ENCODE results near the gene IL18BP. TPM values are rescaled to one million over a fixed set of nuclear protein-coding genes. Genes with fewer than 3 reads are reported as not detected.

IL18BP gene
- total RNA-seq, 1 experiment from 2014 or later, result 5.1 TPM

DNA sequence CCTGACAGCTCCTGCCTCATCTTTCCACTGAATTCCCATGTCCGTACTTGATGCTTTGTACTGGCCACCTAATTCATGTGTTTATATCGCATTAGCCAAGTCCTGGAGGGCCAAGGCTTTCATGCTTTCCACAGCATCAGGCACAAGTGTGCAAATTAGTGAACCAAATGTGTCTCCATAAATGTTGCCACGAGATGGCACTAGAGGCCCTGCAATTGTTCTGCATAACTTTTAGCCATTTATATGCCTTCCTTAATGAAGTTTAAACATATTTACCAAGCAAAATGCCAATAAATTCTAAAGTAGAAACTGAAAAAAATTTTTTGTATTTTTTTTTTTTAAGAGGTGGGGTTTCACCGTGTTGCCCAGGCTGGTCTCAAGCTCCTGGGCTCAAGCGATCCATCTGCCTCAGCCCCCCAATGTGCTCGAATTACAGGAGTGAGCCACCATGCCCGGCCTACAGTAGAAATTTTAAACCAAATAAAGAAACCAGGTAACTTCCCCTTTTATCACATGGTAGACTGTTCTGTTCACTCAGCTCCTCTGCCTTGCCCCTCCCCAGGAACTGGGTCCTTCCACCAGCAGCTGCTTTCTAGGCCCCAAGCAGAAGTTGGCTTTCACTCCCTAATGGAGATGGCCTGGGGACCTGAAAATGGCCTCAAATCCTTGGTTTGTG, 20.8 kb upstream of the IL18BP start:
- TF ChIP-seq, protein P1, sequence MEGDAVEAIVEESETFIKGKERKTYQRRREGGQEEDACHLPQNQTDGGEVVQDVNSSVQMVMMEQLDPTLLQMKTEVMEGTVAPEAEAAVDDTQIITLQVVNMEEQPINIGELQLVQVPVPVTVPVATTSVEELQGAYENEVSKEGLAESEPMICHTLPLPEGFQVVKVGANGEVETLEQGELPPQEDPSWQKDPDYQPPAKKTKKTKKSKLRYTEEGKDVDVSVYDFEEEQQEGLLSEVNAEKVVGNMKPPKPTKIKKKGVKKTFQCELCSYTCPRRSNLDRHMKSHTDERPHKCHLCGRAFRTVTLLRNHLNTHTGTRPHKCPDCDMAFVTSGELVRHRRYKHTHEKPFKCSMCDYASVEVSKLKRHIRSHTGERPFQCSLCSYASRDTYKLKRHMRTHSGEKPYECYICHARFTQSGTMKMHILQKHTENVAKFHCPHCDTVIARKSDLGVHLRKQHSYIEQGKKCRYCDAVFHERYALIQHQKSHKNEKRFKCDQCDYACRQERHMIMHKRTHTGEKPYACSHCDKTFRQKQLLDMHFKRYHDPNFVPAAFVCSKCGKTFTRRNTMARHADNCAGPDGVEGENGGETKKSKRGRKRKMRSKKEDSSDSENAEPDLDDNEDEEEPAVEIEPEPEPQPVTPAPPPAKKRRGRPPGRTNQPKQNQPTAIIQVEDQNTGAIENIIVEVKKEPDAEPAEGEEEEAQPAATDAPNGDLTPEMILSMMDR (IDR thresholded peaks at IDR 0.05; ENCODE audit: unreplicated experiment), result peak; percentile 67
- H3K27ac Mint-ChIP-seq (ENCODE audit: low read depth, unreplicated experiment), result no peak overlapping the region
- no peak overlapping the region for H3K4me3 Mint-ChIP-seq (ENCODE audit: unreplicated experiment)
- H3K9me3 Mint-ChIP-seq (ENCODE audit: unreplicated experiment), result no peaks in the 10 kb centered on the region
- intact Hi-C loops (cut with micrococcal nuclease), result loop anchor here (1.0 to 10.0 kb wide), 4 partner anchors 205 to 453 kb away; no protein-coding TSS in a partner anchor
- POLR2A ChIA-PET, result interaction anchor here (0.7 to 1.5 kb wide), 7 partner anchors 8 to 453 kb away, joined by 3 to 4 read pairs (median 3); partner anchors contain the start of genes RNF121 and XNDC1N
- DNase-seq (ENCODE audit: unreplicated experiment), result peak; percentile 66
- CTCF ChIA-PET, result interaction anchor here (0.6 to 4.6 kb wide), 58 partner anchors 9 to 715 kb away, joined by 3 to 57 read pairs (median 4); partner anchors contain the start of genes CLPB and IL18BP
- BruUV-seq (replicated peaks), result no TSS peak
- no peaks in the 10 kb centered on the region for H3K4me1 Mint-ChIP-seq (ENCODE audit: insufficient read depth, unreplicated experiment)
- peaks cover 27% of the 10 kb centered on the region for H3K36me3 Mint-ChIP-seq (ENCODE audit: insufficient read depth, unreplicated experiment)
- H3K27me3 Mint-ChIP-seq (ENCODE audit: insufficient read depth, unreplicated experiment), result no peaks in the 10 kb centered on the region

DNA sequence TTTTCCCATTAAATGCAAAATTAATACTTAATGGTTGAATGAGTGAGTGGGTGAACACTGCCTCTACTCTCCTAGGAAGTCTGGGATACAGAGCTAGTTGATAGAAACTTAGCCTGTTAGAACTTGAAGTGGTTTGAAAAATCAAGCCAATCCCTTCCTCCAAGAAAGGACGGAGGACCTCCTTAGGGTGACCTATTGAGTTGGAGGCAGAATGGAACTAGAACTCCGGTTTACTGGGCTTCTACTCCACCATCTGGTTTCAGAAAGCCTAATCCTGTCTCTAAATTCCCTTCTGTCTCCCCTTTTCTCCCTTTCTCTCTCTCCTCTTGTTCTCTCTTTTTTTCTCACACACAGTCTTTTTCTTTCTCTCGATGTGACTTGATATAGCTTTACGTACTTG, 19.6 kb upstream of the IL18BP start:
- Mint-ChIP-seq H3K9me3 (ENCODE audit: unreplicated experiment) (no peaks in the 10 kb centered on the region), H3K36me3 (ENCODE audit: insufficient read depth, unreplicated experiment) (peaks cover 27% of the 10 kb centered on the region), H3K27ac (ENCODE audit: low read depth, unreplicated experiment) (no peak overlapping the region), H3K27me3 (ENCODE audit: insufficient read depth, unreplicated experiment) (no peaks in the 10 kb centered on the region), H3K4me1 (ENCODE audit: insufficient read depth, unreplicated experiment) (no peaks in the 10 kb centered on the region), H3K4me3 (ENCODE audit: unreplicated experiment) (no peak overlapping the region)
- no TSS peak for BruUV-seq (replicated peaks)
- POLR2A ChIA-PET, result interaction anchor here (1.0 to 1.5 kb wide), 2 partner anchors 50 to 452 kb away, joined by 3 read pairs; partner anchors contain the start of genes RNF121 and XNDC1N
- CTCF ChIA-PET, result interaction anchor here (0.6 to 4.6 kb wide), 20 partner anchors 8 to 468 kb away, joined by 3 to 57 read pairs (median 12); partner anchors contain the start of gene IL18BP
- intact Hi-C loops (cut with micrococcal nuclease), result loop anchor here (5.0 to 10.0 kb wide), 2 partner anchors 258 to 436 kb away; no protein-coding TSS in a partner anchor
- no peak for DNase-seq (ENCODE audit: unreplicated experiment)
- TF ChIP-seq, protein P1 (IDR thresholded peaks at IDR 0.05; ENCODE audit: unreplicated experiment), result no peak

DNA sequence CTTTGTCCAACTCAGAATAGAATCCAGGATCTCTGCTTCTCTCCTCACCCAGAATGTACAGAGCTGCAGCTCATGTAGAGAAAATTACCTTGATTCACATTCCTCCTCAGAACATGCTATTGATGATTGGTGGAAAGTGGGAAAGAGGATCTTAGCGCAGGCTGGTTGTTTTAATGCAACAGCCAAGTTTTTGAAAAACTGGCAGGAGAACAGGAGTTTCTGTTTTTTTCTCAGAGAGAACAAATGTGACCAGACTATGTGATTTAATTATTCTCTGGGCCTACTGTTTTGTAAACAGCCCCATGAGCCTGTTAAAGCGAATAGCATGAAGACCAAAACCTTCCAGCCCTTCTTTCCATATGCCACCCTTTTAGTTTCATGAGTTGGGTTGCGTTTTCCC, 19.1 kb upstream of the IL18BP start:
- CTCF ChIA-PET, result interaction anchor here (0.6 to 4.6 kb wide), 8 partner anchors 11 to 468 kb away, joined by 4 to 57 read pairs (median 30); partner anchors contain the start of gene IL18BP
- POLR2A ChIA-PET, result no interaction called here
- Mint-ChIP-seq H3K27ac (ENCODE audit: low read depth, unreplicated experiment) (no peak overlapping the region), H3K27me3 (ENCODE audit: insufficient read depth, unreplicated experiment) (no peaks in the 10 kb centered on the region), H3K9me3 (ENCODE audit: unreplicated experiment) (no peaks in the 10 kb centered on the region), H3K36me3 (ENCODE audit: insufficient read depth, unreplicated experiment) (peaks cover 27% of the 10 kb centered on the region), H3K4me3 (ENCODE audit: unreplicated experiment) (no peak overlapping the region), H3K4me1 (ENCODE audit: insufficient read depth, unreplicated experiment) (no peaks in the 10 kb centered on the region)
- TF ChIP-seq, protein P1 (IDR thresholded peaks at IDR 0.05; ENCODE audit: unreplicated experiment), result no peak
- no TSS peak for BruUV-seq (replicated peaks)
- intact Hi-C loops (cut with micrococcal nuclease), result loop anchor here (5.0 to 10.0 kb wide), 2 partner anchors 258 to 435 kb away; no protein-coding TSS in a partner anchor
- no peak for DNase-seq (ENCODE audit: unreplicated experiment)

DNA sequence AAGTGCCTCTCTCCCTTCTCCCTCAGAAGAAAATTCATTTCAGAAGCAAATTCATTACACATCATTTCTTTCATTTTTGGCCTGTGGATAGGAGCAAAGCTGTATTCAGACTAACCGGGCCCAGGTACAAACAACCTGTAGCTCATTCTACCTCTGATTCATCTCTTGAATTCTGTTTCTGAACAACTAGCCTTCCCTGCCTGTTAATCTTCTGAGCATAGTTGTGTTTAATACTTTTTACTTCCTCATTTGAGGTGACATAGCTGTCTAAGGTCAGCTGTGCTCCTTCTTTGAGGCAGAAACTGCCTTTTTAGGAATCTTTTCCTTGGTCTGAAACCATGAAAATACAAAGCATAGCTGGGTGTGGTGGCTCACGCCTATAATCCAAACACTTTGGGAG, 12.6 kb upstream of the IL18BP start:
- TF ChIP-seq, protein P1 (IDR thresholded peaks at IDR 0.05; ENCODE audit: unreplicated experiment), result no peak
- no peak overlapping the region for H3K4me3 Mint-ChIP-seq (ENCODE audit: unreplicated experiment)
- no peak overlapping the region for H3K27ac Mint-ChIP-seq (ENCODE audit: low read depth, unreplicated experiment)
- ChIA-PET POLR2A (interaction anchor here (0.6 kb wide), 1 partner anchor 12 kb away, joined by 3 read pairs; the partner anchor contains the start of gene IL18BP), CTCF (interaction anchor here (0.9 to 4.3 kb wide), 6 partner anchors 9 to 486 kb away, joined by 3 to 51 read pairs (median 4); no protein-coding TSS in a partner anchor)
- DNase-seq (ENCODE audit: unreplicated experiment), result no peak
- intact Hi-C loops (cut with micrococcal nuclease), result no loop called here
- no peaks in the 10 kb centered on the region for H3K9me3 Mint-ChIP-seq (ENCODE audit: unreplicated experiment)
- peaks cover 12% of the 10 kb centered on the region for H3K36me3 Mint-ChIP-seq (ENCODE audit: insufficient read depth, unreplicated experiment)
- no peaks in the 10 kb centered on the region for H3K4me1 Mint-ChIP-seq (ENCODE audit: insufficient read depth, unreplicated experiment)
- BruUV-seq (replicated peaks), result no TSS peak
- no peaks in the 10 kb centered on the region for H3K27me3 Mint-ChIP-seq (ENCODE audit: insufficient read depth, unreplicated experiment)

Measured in MCF 10A (cell line).